ENCODE data around the gene METTL9.
"Not testable (repeated sequence)": the region's sequence is repeated elsewhere in the genome, so short reads cannot be mapped to it uniquely, and the experiment has no call there.

Gene METTL9

DNA sequence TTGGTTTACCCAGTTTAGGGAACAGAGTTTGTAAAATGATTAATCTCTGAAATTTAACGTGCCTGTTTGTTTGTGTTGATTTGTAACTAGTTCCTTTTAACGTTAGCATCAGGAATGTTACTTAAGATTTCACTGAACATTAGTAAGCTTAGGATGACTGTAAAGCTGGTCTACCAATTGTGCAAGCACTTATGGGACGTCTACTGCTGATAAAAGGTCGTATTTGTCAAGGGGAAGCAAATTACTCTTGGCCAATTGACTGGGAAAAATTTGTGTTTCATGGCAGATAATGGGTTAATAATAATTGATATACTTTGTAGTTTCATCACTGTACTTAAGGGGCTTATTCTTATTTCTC is 11.8 kb downstream of the METTL9 start:
- DNase-seq (ENCODE audit: low read depth) = no peak

GRCh38 chr16:21611556-21612384 is 12.4 kb downstream of the METTL9 start:
- no peak for DNase-seq (ENCODE audit: low read depth)

GRCh38 chr16:21613361-21613760 is 14.0 kb downstream of the METTL9 start:
- no peak for DNase-seq (ENCODE audit: low read depth)

DNA sequence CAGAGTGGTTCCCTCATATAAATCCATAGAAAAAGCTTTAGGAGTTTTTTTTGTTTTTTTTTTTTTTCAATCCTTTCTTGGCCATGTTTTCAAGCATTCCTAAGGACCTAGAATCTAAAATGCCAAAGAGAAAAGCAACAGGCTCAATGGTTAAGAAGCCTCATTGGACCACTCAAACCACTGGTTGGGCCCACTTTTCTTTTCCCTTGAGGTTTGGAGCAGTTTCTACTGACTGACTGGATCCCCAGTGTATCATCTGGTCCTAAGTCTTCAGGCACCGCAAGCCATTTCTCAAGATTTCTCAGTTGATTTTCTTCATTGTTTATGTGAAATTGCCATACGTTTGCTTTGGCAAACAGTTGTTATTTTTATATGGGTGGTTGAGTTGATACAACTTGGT is 14.4 kb downstream of the METTL9 start:
- DNase-seq (ENCODE audit: low read depth) = no peak

GRCh38 chr16:21614896-21615295 is 15.5 kb downstream of the METTL9 start:
- no peak for DNase-seq (ENCODE audit: low read depth)

GRCh38 chr16:21617607-21618006 is 18.2 kb downstream of the METTL9 start:
- DNase-seq (ENCODE audit: low read depth) = no peak

GRCh38 chr16:21618281-21618680 is 18.9 kb downstream of the METTL9 start:
- no peak for DNase-seq (ENCODE audit: low read depth)

- no peak for DNase-seq (ENCODE audit: low read depth)
Measured at GRCh38 chr16:21619765-21620425, 20.5 kb downstream of the METTL9 start.

- no peak for DNase-seq (ENCODE audit: low read depth)
Measured at GRCh38 chr16:21620592-21620991, 21.2 kb downstream of the METTL9 start.

- DNase-seq (ENCODE audit: low read depth) = no peak
Measured at GRCh38 chr16:21622545-21622944, 23.2 kb downstream of the METTL9 start.

DNA sequence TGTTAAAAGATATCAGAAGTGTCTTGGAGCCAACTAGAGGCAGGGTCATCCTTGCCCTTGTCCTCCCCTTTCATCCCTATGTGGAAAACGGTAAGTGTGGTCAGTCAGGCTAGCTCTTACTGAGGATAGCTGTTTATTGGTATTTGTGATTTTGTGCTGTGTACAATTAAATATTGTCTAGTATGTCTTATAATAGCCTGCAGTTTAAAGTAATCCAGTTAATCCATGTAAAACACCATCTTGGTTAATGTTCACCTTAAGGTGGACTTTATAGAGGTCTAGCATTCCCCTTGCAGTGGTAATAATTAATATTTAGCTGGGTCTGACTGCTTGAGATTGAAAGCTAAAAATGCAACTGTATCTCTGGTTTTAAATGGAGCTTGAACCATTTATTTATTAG is 25.6 kb downstream of the METTL9 start:
- no peak for DNase-seq (ENCODE audit: low read depth)

GRCh38 chr16:21626659-21627277 is 27.4 kb downstream of the METTL9 start:
- no peak for DNase-seq (ENCODE audit: low read depth)

- DNase-seq (ENCODE audit: low read depth) = no peak
Measured at GRCh38 chr16:21628121-21628726, 28.8 kb downstream of the METTL9 start.

- no peak for DNase-seq (ENCODE audit: low read depth)
Measured at GRCh38 chr16:21628772-21629171, 29.4 kb downstream of the METTL9 start.

DNA sequence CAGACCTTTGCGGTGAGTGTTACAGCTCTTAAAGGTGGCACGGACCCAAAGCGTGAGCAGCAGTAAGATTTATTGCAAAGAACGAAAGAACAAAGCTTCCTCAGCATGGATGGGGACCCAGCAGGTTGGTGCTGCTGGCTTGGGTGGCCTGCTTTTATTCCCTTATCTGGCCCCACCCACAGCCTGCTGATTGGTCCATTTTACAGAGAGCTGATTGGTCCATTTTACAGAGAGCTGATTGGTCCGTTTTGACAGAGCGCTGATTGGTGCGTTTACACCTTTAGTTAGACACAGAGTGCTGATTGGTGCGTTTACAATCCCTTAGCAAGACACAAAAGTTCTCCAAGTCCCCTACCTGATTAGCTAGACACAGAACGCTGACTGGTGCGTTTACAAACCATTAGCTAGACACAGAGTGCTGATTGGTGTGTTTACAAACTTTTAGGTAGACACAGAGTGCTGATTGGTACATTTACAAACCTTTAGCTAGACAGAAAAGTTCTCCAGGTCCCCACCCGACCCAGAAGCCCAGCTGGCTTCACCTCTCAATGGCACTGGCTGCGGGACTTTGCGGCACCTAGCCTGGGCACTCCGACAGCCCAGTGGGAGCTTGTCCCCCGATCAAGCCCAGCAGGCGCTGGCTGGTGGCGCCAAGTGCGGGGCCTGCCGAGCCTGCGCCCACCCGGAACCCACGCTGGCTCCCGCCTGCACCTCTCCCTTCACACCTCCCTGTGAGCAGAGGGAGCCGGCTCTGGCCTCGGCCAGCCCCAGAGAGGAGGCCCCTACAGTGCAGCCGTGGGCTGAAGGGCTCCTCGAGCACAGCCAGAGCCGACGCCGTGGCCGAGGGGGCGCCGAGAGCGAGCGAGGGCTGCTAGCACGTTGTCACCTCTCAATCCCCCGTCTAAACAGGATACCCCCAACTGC is 30.5 kb downstream of the METTL9 start:
- DNase-seq (ENCODE audit: low read depth) = not testable (repeated sequence)

DNA sequence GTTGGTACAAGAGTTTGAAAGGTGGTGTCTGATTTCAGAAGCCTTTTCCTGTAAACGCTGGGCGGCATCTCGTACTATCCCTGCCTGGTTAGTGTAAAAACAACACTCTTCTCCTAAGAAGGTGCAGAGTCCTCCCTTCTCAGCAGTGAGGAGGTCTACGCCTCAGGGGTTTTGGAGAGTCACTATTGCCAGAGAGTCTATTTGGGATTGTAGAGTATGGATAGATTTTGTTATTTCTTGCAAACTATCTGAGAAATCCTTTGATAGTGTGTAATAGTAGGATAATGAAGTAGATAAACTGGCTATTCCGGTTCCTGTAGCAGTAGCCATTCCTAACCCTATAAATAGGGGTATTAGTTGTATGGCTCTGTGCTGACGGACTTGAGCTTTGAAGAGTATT is 31.5 kb downstream of the METTL9 start:
- DNase-seq (ENCODE audit: low read depth) = not testable (repeated sequence)

GRCh38 chr16:21631376-21631775 is 32.0 kb downstream of the METTL9 start:
- DNase-seq (ENCODE audit: low read depth) = not testable (repeated sequence)

DNA sequence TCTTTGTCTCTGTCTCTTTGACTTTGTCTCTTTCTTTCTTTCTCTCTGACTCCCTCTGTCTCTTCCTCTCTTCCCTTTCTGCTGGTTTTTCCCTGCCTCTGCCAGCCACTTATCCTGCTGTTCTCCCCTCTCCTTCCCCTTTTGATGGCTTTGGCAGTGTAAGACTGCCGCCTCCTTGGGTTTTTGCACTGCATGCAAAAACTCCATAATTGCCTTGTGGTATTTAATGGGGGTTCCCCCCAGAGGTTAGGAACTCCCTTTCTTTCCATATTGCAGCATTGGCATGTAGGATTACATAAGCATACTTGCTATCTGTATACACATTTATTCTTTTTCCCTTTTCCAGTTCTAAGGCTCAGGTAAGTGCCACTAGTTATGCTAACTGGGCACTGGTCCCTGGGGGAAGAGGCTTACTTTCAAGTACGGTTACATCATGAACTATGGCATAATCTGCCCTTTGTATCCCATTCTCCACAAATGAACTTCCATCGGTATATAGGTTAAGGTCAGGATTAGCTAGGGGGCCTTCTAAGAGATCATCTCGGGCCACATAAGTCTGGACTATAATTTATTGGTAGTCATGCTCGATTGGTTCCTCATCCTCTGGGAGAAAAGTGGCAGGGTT is 32.7 kb downstream of the METTL9 start:
- DNase-seq (ENCODE audit: low read depth) = not testable (repeated sequence)

- no peak for DNase-seq (ENCODE audit: low read depth)
Measured at GRCh38 chr16:21634216-21634615, 34.8 kb downstream of the METTL9 start.

GRCh38 chr16:21635694-21636093 is 36.3 kb downstream of the METTL9 start:
- DNase-seq (ENCODE audit: low read depth) = not testable (repeated sequence)

Data from stimulated activated CD8-positive, alpha-beta memory T cell treated with anti-CD3 and anti-CD28 coated beads, Interleukin-12 subunit alpha, Interleukin-12 subunit beta, amount 100 ng/mL, for 4 hours (primary cell).